Iris pigment epithelial cell (primary cell): ENCODE results near the gene FASN.
A peak's percentile ranks its signal among the peaks of the same experiment; 100 is the strongest.

Experiments used
- DNase-seq: peaks from one replicate; pipeline ENCODE4 v3.0.0-alpha.2; 2011; ENCODE audit warnings: low read depth

The FASN gene

GRCh38 chr17:82101301-82101715 lies 3.3 kb upstream of the FASN start:
- no peak for DNase-seq

- no peak for DNase-seq
These were observed 2.7 kb upstream of the FASN start for GRCh38 chr17:82100502-82101298.

DNA sequence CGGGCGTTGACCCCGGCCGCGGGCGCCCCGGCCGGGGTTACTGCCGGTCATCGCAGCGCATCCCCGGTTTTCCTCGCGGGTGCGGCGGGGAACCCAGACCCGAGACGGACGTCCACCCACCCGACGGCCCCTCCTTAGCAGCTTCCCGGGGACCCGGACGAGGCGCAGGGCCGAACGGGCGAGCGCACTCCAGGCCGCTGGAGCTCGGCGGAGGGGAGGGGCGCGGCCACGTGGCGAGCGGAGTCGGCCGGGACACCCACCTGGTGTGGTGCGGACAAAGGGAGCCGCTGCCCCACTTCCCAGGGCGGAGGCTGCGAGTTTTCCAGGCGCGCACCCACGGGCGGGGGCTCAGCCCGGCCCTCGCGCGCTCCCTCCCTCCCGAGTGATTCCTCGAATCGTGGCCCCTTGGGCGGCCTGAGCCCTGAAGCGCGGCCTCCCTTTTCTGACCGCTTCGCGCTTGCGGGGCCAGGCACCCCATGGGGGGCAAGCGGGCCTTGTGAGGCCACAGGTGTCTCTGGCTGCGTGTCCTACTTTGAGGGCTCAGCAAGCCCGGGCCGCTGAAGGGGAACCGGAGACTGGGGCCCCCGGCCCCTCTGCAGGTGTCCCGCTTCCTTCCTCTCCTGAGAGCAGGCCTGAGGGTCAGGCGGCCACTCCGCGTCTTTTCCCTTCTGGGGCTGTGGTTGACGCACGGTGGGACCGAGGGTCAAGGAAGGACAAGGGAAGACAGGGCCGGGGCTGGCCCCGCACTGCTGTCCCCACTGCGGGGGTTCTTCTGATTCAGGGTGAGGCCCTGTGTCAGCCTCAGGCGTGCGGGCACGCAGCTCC lies 1.1 kb upstream of the FASN start:
- no peak for DNase-seq

DNA sequence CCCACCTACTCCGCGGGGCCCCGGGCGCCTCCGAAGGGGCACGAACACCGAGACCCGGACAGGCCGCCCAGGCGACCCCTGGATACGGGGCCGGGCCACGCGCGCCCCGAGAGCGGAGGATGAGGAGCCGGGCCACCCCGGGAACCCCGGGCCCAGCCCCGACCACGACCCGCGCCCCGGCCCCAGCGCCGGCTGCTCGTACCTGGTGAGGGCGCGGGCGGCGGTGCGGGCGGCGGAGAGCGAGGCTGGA lies 192 bp downstream of the FASN start:
- no peak for DNase-seq

GRCh38 chr17:82097184-82097918 lies 685 bp downstream of the FASN start:
- peak; percentile 82 for DNase-seq

DNA sequence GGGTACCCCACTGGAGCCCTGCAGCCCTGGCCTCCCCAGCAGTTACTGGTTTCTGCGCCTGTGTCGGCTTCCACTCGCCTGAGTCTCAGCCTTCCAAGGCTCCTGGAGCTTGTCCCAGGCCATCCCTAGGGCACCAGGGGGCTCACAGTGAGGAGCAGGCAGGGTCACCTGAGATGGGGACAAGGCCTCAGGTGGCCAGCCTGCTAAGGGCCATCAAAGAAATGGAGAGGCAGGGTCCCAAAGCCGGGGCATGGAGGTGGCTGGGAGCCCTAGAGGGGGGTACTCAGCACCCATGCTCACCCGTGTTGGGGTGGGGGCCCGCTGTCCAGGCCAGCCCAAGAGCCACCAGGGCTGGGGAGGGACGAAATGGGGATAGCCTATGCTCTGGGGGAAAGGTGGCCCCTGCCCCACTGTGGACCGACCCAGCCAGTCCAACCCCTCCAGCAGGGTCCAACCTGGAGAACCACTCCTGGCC lies 1.3 kb downstream of the FASN start:
- DNase-seq = no peak

DNA sequence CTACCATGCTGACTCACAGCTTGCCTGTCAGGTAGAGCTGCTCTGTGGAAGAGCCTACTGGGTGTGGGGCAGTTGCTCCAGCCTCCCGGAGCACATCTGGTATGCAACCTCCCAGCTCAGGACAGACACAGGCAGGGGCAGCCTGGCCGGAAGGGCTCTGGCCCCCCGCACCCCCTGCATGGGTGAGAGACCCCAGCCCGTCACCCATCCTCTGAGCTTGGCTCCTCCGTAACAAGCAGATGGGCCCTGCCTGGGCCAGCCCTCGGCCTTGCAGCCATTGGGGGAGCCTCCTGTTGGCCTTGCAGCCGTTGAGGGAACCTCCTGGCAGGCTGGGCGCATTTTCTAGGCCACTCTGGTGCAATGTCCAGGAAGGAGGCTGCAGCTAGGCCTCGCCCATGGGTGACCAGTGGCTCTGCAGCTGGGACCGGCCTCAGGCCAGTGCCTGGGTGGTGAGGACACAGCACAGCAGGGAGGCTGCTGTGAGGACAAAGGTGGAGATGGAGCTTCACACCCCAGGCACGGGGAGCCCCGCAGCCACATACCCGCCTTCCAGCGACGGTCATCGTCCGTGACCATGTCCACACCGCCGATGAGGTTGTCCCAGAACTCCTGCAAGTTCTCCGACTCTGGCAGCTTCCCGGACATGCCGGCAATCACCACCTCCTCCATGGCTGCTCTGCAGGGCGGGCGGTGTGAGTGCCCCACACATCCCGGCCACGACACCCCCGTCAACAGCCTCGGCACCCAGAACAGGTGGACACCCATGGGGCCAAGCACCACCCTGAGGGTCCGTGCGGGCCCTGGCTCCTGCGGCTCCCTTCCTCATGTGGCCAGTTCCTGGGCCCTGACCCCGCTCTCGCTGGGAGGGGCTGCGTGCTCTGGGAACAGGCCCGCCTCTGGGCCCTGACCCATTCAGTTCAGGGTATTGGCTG lies 2.0 kb downstream of the FASN start:
- no peak for DNase-seq

DNA sequence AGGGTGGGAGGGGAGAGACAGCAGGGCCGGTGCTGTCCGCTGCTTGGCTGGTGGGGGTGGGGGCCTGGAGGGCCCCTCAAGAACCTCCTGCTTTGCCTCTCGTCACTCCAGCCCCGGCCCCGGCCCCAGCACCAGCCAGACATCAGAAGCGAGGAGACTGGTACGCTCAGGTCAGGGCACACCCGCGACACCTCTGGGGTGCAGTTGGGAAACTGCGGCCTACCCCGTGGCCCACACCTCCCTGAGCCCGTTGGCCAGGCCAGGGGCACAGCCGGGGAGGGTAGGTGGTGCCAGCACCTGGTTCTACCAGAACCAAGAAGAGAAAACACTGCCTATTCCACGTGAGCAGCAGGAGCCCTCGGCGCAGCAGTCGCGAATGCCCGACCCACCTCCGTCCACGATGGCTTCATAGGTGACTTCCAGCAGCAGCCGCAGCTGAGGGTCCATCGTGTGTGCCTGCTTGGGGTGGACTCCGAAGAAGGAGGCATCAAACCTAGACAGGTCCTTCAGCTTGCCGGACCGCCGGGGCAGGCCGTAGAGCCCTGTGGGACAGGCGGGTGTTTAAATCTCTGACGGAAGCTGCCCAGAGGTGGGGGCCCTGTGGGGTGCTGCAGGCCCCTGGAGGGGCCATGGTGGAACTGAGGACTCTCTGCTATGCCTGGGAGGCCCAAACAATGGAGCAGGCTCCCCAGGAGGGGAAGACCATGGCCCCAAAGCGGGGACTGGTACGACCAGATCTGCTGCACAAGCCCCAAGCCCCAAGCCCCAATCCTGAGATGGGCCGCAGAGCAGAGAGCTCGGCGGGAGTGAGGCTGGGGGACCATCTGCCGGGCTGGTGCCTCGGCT lies 2.9 kb downstream of the FASN start:
- DNase-seq = no peak

DNA sequence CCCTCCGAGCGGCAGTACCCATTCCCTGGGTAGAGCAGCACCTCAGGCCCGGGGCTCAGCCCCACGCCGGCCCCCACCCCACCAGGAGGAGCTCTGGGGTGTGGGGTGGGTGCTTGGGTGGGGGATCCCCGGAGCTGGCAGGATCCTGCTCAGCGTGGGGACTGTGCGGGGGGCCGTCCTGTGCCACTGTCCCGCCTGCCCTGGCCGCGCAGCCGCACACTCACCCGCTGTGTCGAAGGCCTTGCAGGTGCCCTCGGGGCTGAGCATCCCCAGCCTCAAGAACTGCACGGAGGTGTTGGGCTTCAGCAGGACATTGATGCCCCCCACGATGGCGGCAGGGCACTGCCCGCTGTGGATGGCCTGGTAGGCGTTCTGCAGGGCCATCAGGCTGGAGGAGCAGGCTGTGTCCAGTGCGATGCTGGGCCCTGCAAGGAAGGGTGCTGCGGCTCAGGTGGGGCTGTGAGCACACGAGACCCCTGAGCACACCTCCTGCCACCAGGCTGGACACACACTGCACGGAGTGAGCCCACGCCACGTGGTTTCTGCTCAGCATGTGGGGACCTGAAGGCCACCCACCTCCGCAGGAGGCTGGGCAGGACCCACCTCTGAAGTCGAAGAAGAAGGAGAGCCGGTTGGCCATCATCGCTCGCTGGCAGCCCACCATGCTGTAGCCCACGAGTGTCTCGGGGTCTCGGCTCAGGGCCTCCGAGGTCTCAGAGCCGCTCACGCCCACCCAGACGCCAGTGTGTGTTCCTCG lies 4.9 kb downstream of the FASN start:
- DNase-seq = no peak

- no peak for DNase-seq
These were observed 5.4 kb downstream of the FASN start for GRCh38 chr17:82092628-82092994.

- no peak for DNase-seq
These were observed 5.9 kb downstream of the FASN start for GRCh38 chr17:82092094-82092586.

- no peak for DNase-seq
These were observed 6.6 kb downstream of the FASN start for GRCh38 chr17:82091264-82092066.

- DNase-seq = no peak
These were observed 7.3 kb downstream of the FASN start for GRCh38 chr17:82090549-82091263.

- DNase-seq = no peak
These were observed 8.1 kb downstream of the FASN start for GRCh38 chr17:82089723-82090548.

DNA sequence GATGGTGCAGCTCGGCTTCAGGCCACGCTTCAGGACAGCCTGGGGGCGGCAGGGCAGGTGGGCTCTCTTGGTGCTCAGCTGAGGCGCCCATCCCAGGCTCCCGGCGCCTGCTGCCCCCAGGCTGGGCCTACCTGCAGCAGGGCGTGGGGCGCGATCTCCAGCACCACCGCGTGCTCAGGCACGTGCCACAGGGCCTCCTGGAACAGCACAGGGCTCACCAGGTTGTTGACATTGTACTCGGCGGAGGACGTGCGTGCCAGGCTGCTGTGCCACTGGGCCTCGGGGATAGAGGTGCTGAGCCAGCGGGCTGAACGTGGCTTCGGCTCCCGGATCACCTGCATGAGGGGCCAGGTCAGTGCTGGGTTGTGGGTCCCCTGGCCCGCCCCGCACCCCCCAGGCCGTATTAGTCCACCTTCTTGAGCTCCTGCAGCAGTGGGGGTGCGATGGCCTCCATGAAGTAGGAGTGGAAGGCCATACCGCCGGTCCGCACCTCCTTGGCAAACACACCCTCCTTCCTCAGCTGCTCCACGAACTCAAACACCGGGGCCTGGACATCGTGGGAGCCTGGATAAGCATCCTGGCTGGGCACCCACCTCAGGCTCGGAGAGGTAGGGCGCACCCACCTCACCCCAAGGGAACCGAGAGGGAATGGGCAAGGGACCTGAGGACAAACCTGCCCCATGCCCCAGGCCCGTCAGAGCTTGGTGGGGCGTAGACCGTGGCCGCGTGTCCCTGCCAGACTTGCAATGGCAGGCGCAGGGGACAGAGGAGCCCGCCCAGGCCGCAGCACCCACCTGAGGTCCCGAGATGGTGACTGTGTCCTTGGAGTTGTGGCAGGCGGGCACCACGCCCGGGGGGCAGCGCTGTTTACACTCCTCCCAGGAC lies 9.0 kb downstream of the FASN start:
- DNase-seq = no peak
